ENCODE results near the gene DRC3.

The DRC3 gene

DNA sequence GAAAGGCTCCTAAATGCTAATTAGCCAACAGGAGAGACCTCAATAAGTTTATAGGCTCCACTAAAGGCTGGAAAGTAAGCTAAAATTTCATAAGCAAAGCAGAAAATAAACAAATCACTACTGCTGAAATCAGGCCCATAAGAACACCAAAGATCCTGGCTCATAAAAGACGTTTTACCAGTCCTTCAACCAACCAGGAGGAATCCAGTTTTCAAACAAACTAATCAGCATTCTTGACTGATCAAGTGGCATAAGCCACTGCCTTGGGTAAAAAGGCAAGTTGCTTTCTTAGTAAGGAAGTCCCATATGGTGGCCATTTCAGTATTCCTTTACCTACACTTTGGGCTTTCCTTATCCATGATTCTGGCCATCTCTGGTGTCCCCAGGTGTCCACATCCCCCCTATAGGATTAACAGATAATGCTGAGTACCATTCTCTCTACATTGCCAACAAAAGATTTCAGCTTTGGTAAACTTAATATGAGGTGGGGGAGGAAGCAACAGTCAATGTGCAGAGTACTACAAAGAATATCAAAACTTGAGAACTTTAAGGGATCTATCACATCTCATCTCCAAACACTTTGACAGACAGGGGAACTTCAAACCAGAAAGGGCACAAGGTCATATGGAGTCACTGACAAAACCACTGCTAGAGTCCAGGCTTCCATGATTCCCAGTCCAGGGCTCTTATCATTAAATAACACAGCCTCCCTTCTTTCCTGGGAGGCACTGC is 1.8 kb upstream of the DRC3 start:
- no peak for DNase-seq

- DNase-seq: no peak
Observed at GRCh38 chr17:17971431-17972125, 1.1 kb upstream of the DRC3 start.

- no peak for DNase-seq
Observed at GRCh38 chr17:17972952-17973254, 241 bp downstream of the DRC3 start.

DNA sequence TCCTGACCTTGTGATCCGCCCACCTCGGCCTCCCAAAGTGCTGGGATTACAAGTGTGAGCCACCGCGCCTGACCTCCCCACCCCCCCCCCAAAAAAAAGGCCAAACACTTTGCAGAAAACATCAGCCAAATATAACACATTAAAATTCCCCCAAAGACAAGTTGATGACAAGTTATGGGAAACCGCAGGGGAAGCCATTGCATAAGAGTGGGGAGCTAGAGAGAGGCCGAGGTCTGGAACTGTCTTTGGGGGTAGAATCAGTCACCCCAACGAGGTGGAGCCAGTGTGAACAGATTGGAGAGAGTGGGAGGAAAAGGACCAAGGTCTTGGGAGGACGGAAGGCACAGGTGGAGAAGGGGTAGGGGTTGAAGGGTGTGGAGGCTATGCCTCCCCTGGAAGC is 2.8 kb downstream of the DRC3 start:
- no peak for DNase-seq

DNA sequence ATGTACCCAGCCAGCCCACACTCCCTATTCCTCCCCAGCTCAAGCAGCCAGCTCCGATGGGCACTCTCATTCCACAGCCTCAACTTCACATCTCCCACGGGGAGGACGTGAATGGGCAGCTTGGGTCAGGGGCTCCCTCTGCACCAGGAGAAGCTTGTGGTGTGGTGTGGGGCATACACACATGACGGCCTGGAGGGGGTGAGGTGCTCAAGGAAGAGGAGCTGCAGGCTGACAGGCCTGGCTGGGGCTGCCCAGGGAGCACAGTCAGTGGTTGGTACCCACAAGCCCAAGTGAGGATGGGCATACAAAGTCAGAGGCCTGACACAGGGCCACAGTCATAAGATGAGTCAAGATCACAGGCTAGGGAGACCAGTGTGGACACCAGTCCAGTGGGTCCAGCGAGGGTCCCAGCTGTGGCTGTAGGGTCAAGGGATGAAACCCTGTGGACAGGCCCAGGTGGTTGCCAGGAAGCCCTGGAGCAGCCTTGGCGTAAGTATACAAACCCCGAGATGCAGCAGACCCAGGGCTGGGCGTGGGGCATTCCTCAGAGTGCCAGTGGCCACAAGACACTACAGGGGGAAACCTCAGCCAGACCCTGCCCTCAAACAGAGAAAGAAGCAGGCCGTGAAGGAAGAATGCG is 4.4 kb downstream of the DRC3 start:
- DNase-seq: no peak

DNA sequence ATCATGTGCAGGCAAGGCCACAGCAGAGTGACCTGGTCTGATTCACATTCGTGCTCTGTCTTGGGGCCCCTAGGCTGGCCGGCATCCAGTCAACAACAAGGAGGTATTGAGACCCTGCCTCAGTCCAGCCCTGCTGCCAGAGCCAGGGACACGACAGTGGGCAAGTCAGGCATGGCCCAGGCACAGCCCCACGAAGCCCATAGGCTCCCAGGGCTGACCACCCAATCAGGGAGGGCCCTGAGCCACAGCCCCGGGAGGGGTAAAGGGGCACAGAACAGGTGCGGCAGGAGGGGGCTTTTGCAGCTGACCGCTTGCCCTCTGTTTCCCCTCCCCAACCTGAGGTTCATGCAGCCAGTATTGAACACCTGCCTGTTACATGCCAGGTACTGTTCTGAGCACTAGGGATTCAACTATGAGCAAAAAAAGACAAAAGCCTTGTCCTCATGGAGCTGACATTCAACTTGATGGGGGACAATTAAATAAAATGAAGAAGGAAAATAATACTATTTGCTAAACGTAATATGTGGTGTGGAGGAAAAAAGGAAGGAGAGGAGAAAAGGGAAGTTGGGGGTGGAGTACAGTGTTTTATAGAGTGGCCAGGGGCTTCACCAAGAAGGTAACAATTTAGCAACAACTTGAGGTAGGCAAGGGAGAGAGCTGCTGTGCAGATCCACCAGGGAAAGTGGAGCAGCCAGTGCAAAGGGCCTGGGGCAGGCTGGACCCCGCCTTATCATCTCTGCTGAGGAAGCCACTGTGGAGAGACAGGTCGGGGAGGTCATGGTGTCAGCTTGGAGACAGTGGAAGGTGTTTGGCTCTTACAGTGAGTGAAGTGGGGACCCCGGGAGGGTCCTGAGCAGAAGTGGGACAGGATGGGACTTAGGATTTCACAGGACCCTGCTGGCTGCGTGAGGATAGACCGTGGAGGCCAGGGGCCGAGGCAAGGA is 6.1 kb downstream of the DRC3 start:
- DNase-seq: no peak

DNA sequence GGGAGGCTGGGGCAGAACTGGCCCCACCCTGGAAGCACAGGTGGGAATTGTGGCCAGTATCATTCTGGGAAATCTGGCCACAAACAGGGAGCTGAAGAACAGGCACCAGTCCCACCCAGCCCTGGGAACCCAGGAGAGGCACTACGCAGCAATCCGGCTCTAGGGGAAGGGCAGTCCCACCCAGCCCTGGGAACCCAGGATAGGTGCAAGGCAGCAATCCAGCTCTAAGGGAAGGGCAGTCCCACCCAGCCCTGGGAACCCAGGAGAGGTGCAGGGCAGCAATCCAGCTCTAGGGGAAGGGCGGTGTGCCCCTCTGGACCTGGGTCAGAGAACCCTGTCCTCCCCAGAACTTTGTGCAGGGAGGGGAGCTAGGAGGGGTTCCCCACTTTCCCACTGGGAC is 7.1 kb downstream of the DRC3 start:
- DNase-seq: no peak

DNA sequence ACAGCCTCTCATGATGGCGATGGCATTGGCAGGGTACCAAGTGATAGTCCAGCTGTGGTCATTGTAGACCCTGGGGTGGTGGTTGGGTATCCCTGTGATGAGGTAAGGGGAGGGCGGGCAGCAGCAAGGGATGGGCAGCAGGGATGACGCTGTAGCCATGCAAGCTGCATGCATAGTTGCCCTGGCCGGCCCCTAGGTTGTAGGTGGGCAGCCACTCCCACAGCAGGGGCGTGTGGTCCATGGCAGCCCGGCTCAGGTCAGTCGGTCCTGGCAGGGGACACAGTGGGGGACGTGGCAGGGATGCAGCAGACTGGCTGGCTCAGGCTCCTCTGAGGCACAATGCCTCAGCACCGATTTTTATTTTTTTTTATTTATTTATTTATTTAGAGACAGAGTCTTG is 8.7 kb downstream of the DRC3 start:
- no peak for DNase-seq

DNA sequence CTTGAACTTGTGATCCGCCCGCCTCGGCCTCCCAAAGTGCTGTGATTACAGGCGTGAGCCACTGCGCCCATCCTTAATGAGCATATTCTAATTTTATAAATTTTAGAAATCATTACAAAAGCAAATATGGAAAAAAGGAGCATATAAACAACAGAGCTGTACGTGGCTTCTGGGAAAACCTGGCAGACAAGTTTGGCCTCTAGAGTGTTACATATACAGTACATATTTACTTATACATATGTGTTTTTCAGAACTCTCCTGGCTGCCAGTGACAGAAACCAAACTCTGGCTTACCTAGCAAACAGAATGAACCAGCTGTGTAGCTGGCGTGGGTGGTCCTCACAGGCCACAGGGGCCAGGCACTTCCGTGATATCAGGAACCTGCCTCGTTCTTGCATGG is 10.1 kb downstream of the DRC3 start:
- DNase-seq: no peak

DNA sequence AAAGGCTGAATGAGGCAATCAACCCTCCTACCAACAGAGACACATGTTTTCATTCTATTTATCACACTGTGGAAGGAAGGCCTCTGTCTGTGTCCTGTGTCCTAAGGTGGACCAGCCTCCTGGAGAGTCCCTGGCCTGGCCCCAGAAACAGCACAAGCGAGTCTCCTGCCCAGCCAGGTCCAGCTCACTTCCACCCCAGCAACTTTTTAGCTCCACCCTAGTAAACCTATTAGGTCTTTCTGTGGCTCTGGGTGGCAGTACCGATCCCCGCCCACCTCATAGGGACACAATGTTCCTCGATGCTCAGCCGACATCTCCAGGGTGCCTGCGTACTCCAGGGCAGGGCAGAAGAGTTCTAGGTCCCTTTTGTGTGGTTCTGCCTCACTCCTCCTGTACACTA is 10.7 kb downstream of the DRC3 start:
- no peak for DNase-seq

GRCh38 chr17:17983776-17984175 is 11.1 kb downstream of the DRC3 start:
- no peak for DNase-seq

DNA sequence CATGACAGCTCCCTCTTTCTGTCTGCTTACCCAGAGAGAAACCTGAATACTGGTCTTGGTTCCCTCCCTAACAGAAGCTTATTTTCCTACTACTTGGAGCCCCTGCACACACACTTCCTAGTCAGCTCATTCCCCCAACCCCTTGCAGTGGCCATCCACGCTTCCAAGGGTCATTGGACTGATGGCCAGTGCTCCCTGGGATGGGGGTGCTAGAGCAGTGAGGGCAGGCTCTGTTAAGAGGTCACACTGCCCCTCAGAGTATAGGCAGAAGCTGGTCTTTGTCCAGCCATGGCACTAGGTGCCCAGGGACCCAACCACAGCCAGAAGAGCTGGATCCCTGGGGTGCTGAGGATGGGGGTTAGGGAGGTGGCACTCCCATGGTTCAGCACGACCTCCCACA is 12.5 kb downstream of the DRC3 start:
- DNase-seq: no peak

DNA sequence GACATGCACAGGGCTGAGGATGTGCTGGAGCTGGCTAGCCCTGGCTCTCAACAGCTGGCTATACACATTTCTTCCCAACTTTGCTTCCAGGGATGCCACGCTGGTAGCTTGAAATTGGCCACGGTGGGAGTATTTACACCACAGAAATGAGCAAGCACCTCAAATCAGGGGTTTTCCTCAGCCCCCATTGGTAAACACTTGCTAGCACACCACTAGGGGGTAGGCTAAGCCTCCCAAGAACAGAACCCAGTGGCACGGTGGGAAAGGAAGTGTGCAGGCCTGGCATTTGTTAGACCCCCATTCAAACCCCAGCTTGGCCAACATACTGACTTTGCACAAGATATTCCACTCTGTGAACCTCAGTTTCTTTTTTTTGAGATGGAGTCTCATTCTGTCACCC is 12.9 kb downstream of the DRC3 start:
- no peak for DNase-seq

GRCh38 chr17:17987187-17987896 is 14.7 kb downstream of the DRC3 start:
- DNase-seq: no peak

DNA sequence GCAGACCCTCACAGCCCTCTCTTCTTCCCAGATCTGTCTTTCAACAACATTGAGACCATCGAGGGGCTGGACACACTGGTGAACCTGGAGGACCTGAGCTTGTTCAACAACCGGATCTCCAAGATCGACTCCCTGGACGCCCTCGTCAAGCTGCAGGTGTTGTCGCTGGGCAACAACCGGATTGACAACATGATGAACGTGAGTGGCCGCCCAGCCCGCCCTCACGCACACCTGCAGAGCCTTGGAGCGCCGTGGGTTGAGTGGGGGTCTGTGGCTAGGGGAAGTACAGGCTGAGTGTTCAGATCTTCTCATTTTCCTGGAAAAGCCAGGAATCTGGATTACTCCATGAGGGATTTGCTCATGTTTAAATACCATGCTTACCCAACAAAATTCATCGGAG is 15.2 kb downstream of the DRC3 start:
- DNase-seq: no peak

GRCh38 chr17:17988427-17988945 is 15.8 kb downstream of the DRC3 start:
- DNase-seq: no peak

GRCh38 chr17:17989081-17989480 is 16.4 kb downstream of the DRC3 start:
- DNase-seq: no peak

DNA sequence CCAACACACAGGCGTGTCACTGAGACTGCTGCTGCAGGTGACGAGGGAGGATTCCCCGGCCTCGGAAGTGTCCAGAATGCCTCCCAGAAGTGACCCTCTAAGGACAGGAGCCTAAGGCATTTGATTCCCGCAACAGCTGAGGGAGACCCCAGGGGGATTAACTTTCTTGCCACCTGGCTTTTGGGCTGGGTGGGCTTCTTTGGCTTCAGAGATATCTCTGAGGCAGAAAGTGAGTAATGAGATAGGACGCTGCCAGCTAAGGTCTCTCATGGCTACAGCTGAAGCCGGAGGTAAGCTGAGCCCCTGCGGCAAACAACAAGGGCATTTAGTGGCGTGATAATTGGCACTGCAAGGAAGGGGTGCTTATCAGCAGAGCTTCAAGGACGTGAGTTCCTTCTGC is 17.0 kb downstream of the DRC3 start:
- no peak for DNase-seq

GRCh38 chr17:17990282-17990681 is 17.6 kb downstream of the DRC3 start:
- DNase-seq: no peak

DNA sequence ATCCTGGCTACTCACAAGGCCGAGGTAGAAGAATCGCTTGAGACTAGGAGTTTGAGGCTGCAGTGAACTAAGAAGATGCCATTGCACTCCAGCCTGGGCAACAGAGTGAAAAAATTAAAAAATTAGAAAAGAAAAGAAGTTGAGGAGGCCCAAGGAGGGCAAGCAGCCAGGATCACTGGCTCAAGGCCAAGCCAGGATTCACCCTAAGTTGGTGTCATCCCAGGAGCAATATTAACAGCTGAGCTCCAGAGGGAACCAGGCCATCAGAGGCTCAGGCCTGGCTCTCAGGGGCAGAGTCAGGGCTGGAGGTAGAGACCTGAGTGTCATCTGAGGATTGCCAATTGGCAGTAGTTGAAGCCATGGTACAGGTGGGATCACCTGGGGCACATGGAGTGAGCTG is 20.7 kb downstream of the DRC3 start:
- DNase-seq: no peak

- no peak for DNase-seq
Observed at GRCh38 chr17:17993852-17994251, 21.2 kb downstream of the DRC3 start.

DNA sequence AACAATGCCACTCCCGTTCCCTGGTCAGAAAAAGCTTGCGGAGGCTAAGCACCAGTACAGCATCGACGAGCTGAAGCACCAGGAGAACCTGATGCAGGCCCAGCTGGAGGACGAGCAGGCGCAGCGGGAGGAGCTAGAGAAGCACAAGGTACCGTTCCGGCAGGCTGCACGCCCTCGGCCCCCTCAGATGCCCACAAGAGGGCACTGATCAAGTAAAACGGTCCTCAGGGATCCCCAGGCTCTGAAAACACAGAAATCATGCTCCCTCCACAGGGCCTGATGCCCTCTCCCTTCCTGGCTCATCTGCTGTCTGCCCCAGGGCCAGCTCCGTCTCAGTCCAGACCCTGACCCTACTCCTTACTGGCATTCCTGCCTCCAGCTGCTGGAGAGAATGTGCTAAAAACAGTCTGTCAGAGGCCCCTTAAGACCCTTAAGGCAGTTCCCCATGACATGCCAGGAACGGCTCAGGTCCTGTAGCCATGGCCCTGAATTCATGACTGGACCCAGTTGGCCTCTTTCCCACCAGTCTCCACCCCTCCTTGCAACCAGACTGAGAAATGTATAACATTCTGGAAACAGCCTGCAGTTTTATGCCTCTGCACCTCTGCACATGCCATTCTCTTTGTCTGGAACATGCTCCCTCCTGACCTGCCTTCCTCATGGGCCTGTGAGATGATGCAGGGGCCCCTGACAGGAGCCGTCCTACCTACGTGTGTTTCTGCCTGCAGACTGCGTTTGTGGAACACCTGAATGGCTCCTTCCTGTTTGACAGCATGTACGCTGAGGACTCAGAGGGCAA is 21.8 kb downstream of the DRC3 start:
- no peak for DNase-seq
